OCI-LY7 (cell line): ENCODE measurements around the gene VSIR. TPM values are rescaled to one million over a fixed set of nuclear protein-coding genes. Genes with fewer than 3 reads are reported as not detected.

Experiments used
- BruUV-seq: library from RNA; stranded (reverse); fragments of 400-500 nt; replicated peaks from 2 replicates; lab custom pipeline; 2021; lab: Mats Ljungman, UMichigan
- CTCF ChIA-PET: fragments of 300-600 bp; sonication (Branson Sonifier 250); formaldehyde crosslinking; loops from one replicate; lab custom pipeline; 2022; ENCODE audit warnings: antibody characterized with exemption; ENCODE audit not compliant: unreplicated experiment; lab: Charles Lee
- POLR2A ChIA-PET: fragments of 300-600 bp; sonication (Branson Sonifier 250); formaldehyde crosslinking; loops from one replicate; lab custom pipeline; 2022; ENCODE audit warnings: antibody characterized with exemption; lab: Charles Lee
- DNase-seq: peaks from one replicate; pipeline ENCODE4 v3.0.0-alpha.2; 2015; ENCODE audit warnings: low spot score
- H2AFZ ChIP-seq: fragments of 200-600 bp; sonication (generic), shearing (Covaris generic); 2 replicates; pipeline ENCODE4 v1.6.1; 2014; ENCODE audit warnings: mild to moderate bottlenecking, antibody characterized with exemption, low read length, moderate library complexity
- H3K27ac ChIP-seq: fragments of 200-600 bp; sonication (generic); 2 replicates; pipeline ENCODE4 v1.5.1; 2014; ENCODE audit warnings: mixed run types, low read depth, mild to moderate bottlenecking, moderate library complexity, low read length, inconsistent platforms; ENCODE audit not compliant: poor library complexity, severe bottlenecking
- H3K36me3 ChIP-seq: fragments of 200-600 bp; sonication (generic); 2 replicates; pipeline ENCODE4 v1.6.1; 2014; ENCODE audit warnings: mild to moderate bottlenecking, antibody characterized with exemption, low read length, moderate library complexity, mixed read lengths; ENCODE audit not compliant: insufficient read depth
- H3K4me1 ChIP-seq: fragments of 200-600 bp; sonication (generic); 2 replicates; pipeline ENCODE4 v1.5.1; 2014; ENCODE audit warnings: mild to moderate bottlenecking, low read length; ENCODE audit not compliant: insufficient read depth, poor library complexity, severe bottlenecking
- H3K4me2 ChIP-seq: fragments of 200-600 bp; sonication (generic); 2 replicates; pipeline ENCODE4 v1.6.1; 2014; ENCODE audit warnings: mild to moderate bottlenecking, low read length
- H3K4me3 ChIP-seq: fragments of 200-600 bp; sonication (generic); 2 replicates; pipeline ENCODE4 v1.5.1; 2014; ENCODE audit warnings: mild to moderate bottlenecking, low read depth, low read length; ENCODE audit not compliant: poor library complexity, severe bottlenecking
- H3K79me2 ChIP-seq: fragments of 200-600 bp; sonication (generic); 2 replicates; pipeline ENCODE4 v1.6.1; 2016; ENCODE audit warnings: low read depth, mild to moderate bottlenecking, low read length, moderate library complexity, mixed read lengths; ENCODE audit not compliant: insufficient read depth
- H3K9me2 ChIP-seq: fragments of 200-600 bp; sonication (generic); 2 replicates; pipeline ENCODE4 v1.6.1; 2016; ENCODE audit warnings: mild to moderate bottlenecking, low read length, mixed read lengths; ENCODE audit not compliant: insufficient read depth
- H3K9me3 ChIP-seq: fragments of 200-600 bp; sonication (generic); 2 replicates; pipeline ENCODE4 v1.6.1; 2014; ENCODE audit warnings: mild to moderate bottlenecking, mixed run types, low read length, mixed read lengths
- H4K20me1 ChIP-seq: fragments of 200-600 bp; sonication (generic); 2 replicates; pipeline ENCODE4 v1.6.1; 2014; ENCODE audit warnings: mild to moderate bottlenecking, antibody characterized with exemption, low read length, moderate library complexity, mixed read lengths; ENCODE audit not compliant: insufficient read depth
- CTCF ChIP-seq: fragments of 200-600 bp; sonication (generic); conservative IDR thresholded peaks from 2 replicates; pipeline ENCODE4 v1.5.1; 2014; ENCODE audit warnings: mild to moderate bottlenecking, antibody characterized with exemption, low read length, moderate library complexity, mixed read lengths
- EZH2phosphoT487 ChIP-seq: fragments of 200-600 bp; sonication (generic); IDR thresholded peaks from 2 replicates; pipeline ENCODE4 v1.6.1; 2018; ENCODE audit warnings: low read depth, borderline replicate concordance, mild to moderate bottlenecking, mixed run types, antibody characterized with exemption, low read length, moderate library complexity, mixed read lengths
- intact Hi-C: fragments of 100-400 bp; cut with micrococcal nuclease; formaldehyde crosslinking; loops from one replicate; pipeline ENCODE4 v1.10.0; 2022; ENCODE audit not compliant: unreplicated experiment
- total RNA-seq, 2 experiments: library from RNA; depleted of rRNA in 1 of 2; stranded (reverse); fragments of >200 nt in 1 of 2; shearing (Covaris generic) in 1 of 2; gene quantifications; 2 replicates each; pipeline ENCODE4 v1.2.3, GENCODE V29; 2014 to 2022

The VSIR gene
- total RNA-seq, 2 experiments from 2014 or later = 2.2 to 9.0 TPM

GRCh38 chr10:71756311-71757191 lies 16.8 kb downstream of the VSIR start:
- intact Hi-C loops = no loop called here
- H3K4me2 ChIP-seq = peak overlapping the region; percentile 5; the same call in 1 of the 2 replicates

GRCh38 chr10:71755179-71755879 lies 18.0 kb downstream of the VSIR start:
- no peak for DNase-seq
- BruUV-seq = no TSS peak
- no peak overlapping the region for H3K4me3 ChIP-seq
- POLR2A ChIA-PET = interaction anchor here (1.4 kb wide), 1 partner anchor 20 kb away, joined by 3 read pairs; no protein-coding TSS in a partner anchor
- H3K79me2 ChIP-seq = no peaks in the 10 kb centered on the region
- TF ChIP-seq EZH2phosphoT487 (no peak), CTCF (no peak)
- no peak overlapping the region for H3K27ac ChIP-seq
- intact Hi-C loops = no loop called here
- no peaks in the 10 kb centered on the region for H3K9me2 ChIP-seq
- CTCF ChIA-PET = interaction anchor here (0.6 kb wide), 1 partner anchor 51 kb away, joined by 3 read pairs; no protein-coding TSS in a partner anchor
- no peak overlapping the region for H2AFZ ChIP-seq
- no peaks in the 10 kb centered on the region for H4K20me1 ChIP-seq
- no peaks in the 10 kb centered on the region for H3K9me3 ChIP-seq
- peaks cover 58% of the 10 kb centered on the region for H3K4me1 ChIP-seq
- no peaks in the 10 kb centered on the region for H3K36me3 ChIP-seq
- no peak overlapping the region for H3K4me2 ChIP-seq

More at GRCh38 chr10:71756311-71757191, 16.8 kb downstream of the VSIR start:
- Histone ChIP-seq H3K9me2 (no peaks in the 10 kb centered on the region), H3K4me3 (no peak overlapping the region), H3K9me3 (no peaks in the 10 kb centered on the region), H3K4me1 (peaks cover 51% of the 10 kb centered on the region), H3K79me2 (no peaks in the 10 kb centered on the region), H4K20me1 (no peaks in the 10 kb centered on the region), H3K36me3 (no peaks in the 10 kb centered on the region), H2AFZ (peak overlapping the region; percentile 2; the same call in 1 of the 2 replicates), H3K27ac (no peak overlapping the region)
- BruUV-seq = no TSS peak
- ChIA-PET POLR2A (interaction anchor here (0.8 to 1.8 kb wide), 6 partner anchors 10 to 51 kb away, joined by 3 to 5 read pairs (median 4); no protein-coding TSS in a partner anchor), CTCF (no interaction called here)
- TF ChIP-seq CTCF = no peak
- no peak for TF ChIP-seq EZH2phosphoT487
- no peak for DNase-seq
